ENCODE data around the gene UNC5A.
A peak's percentile ranks its signal among the peaks of the same experiment; 100 is the strongest.

Gene UNC5A

GRCh38 chr5:176921714-176922113, 111.4 kb downstream of the UNC5A start (continued):
- TF ChIP-seq ZNF704 (tag by site-specific recombination; IDR thresholded peaks at IDR 0.05) (no peak), ZNF302 (tag by site-specific recombination; IDR thresholded peaks at IDR 0.05; ENCODE audit: low read depth) (no peak), ZNF184 (tag by site-specific recombination; IDR thresholded peaks at IDR 0.05) (no peak), ATF2 (tag by site-specific recombination; IDR thresholded peaks at IDR 0.05; ENCODE audit: low read depth) (peak; percentile 88), ZNF239 (tag by site-specific recombination; IDR thresholded peaks at IDR 0.05) (peak; percentile 91; the same call in 1 of the 2 replicates)

GRCh38 chr5:176922817-176923216, 112.5 kb downstream of the UNC5A start:
- ChIA-PET CTCF (interaction anchor here (1.2 kb wide), 1 partner anchor 262 kb away, joined by 4 read pairs; no protein-coding TSS in a partner anchor), POLR2A (no interaction called here)
- no peaks in the 10 kb centered on the region for H3K9me3 ChIP-seq (ENCODE audit: control insufficient read depth, insufficient read depth, low read depth, low read length)
- peaks cover 0 to 14% of the 10 kb centered on the region in 2 experiments for H3K36me3 ChIP-seq (ENCODE audit: control insufficient read depth in 2 of 2, insufficient read depth in 1 of 2, low read length in 2 of 2)
- TF ChIP-seq FEZF1 (tag by site-specific recombination; IDR thresholded peaks at IDR 0.05) = peak; percentile 58; the same call in 1 of the 2 replicates
- TF ChIP-seq TRIM28 (IDR thresholded peaks at IDR 0.05; ENCODE audit: borderline replicate concordance, low read length) = no peak
- H3K27ac ChIP-seq (ENCODE audit: extremely low read depth, low read depth, low read length) = no peak overlapping the region
- no peak overlapping the region for H3K4me3 ChIP-seq (ENCODE audit: low read depth, low read length)
- peaks cover 15% of the 10 kb centered on the region for H3K4me1 ChIP-seq (ENCODE audit: control insufficient read depth, insufficient read depth, low read length)

GRCh38 chr5:176927562-176927961, 117.2 kb downstream of the UNC5A start:
- Histone ChIP-seq H3K27ac (ENCODE audit: extremely low read depth, low read depth, low read length) (no peak overlapping the region), H3K4me1 (ENCODE audit: control insufficient read depth, insufficient read depth, low read length) (peaks cover 7% of the 10 kb centered on the region; the same call in 1 of the 2 replicates), H3K9me3 (ENCODE audit: control insufficient read depth, insufficient read depth, low read depth, low read length) (no peaks in the 10 kb centered on the region), H3K4me3 (ENCODE audit: low read depth, low read length) (no peak overlapping the region), H3K36me3 (ENCODE audit: control insufficient read depth in 2 of 2, insufficient read depth in 1 of 2, low read length in 2 of 2) (peaks cover 0 to 19% of the 10 kb centered on the region in 2 experiments; a peak in 2 of 3 replicates)
- ChIA-PET POLR2A (no interaction called here), CTCF (interaction anchor here (0.5 kb wide), 1 partner anchor 31 kb away, joined by 3 read pairs; no protein-coding TSS in a partner anchor)
- no peak for TF ChIP-seq HOXA7 (CRISPR knock-in tag; IDR thresholded peaks at IDR 0.05; ENCODE audit: borderline replicate concordance)
- TF ChIP-seq ZNF76 (tag by site-specific recombination; IDR thresholded peaks at IDR 0.05; ENCODE audit: borderline replicate concordance, low read depth) = no peak
- no peak for TF ChIP-seq ZBTB17 (tag by site-specific recombination; IDR thresholded peaks at IDR 0.05)
- TF ChIP-seq ZNF416 (tag by site-specific recombination; IDR thresholded peaks at IDR 0.05) = no peak
- no peak for TF ChIP-seq MEIS1 (CRISPR knock-in tag; IDR thresholded peaks at IDR 0.05; ENCODE audit: borderline replicate concordance)
- TF ChIP-seq ZNF701 (tag by site-specific recombination; IDR thresholded peaks at IDR 0.05) = no peak
- TF ChIP-seq ZNF280D (tag by site-specific recombination; IDR thresholded peaks at IDR 0.05) = no peak
- TF ChIP-seq HOXD13 (CRISPR knock-in tag; IDR thresholded peaks at IDR 0.05; ENCODE audit: borderline replicate concordance) = no peak
- no peak for TF ChIP-seq ZSCAN18 (tag by site-specific recombination; IDR thresholded peaks at IDR 0.05)
- no peak for TF ChIP-seq ZNF677 (tag by site-specific recombination; IDR thresholded peaks at IDR 0.05)
- no peak for TF ChIP-seq YY2 (tag by site-specific recombination; IDR thresholded peaks at IDR 0.05)
- no peak for TF ChIP-seq ZNF140 (tag by site-specific recombination; IDR thresholded peaks at IDR 0.05)
